NCI-H2227 (cell line): ENCODE data around the gene LMO1.

Experiments used
- DNase-seq: peaks from one replicate; lab custom pipeline; 2025; ENCODE audit not compliant: unreplicated experiment; lab: John Stamatoyannopoulos, UW

The LMO1 gene

DNA sequence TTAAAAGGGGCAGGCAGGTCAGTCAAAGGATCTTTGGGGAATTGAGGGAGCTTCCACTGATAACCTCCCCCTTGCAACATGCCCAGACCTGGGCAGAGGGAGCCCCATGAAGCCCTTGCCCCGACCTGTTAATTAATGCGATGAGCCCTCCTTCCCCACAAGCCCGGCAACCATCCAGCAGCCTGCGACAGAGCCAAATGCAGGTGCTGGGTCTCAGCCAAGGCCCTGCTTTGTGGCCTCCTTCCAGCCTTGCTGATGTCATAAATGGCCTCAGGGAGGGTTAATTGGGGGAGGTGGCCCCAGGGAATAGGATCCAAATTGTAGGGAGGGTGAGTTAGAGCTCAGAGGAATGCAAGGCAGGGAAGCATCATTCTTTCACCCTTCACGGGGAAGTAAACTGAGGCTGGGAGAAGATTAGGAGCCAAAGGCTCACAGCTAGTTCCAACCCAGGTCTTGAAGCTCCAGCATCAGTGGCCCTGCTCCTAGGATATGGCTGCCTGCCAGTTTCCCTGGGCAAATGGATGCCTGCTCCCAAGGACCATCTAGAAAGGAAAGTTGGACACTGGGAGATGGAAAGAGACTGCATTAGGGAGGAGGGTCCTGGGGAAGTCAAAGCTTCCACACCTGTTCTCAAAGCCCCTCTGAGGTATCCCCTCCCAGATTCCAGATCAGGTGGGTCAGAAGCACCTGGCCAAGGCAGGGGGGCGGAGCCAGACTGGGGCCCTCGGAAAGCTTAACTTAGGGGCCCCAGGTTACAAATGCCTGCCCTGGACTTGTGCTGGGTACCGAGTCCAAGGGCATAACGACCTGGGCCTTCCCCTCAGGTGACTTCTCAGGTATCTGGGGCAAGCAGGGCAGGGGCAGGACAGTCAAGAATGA is 34.1 kb downstream of the LMO1 start:
- DNase-seq = no peak

GRCh38 chr11:8228231-8228630 is 35.4 kb downstream of the LMO1 start:
- no peak for DNase-seq

- no peak for DNase-seq
Measured at GRCh38 chr11:8227156-8228152, 36.2 kb downstream of the LMO1 start.

GRCh38 chr11:8225589-8226036 is 38.1 kb downstream of the LMO1 start:
- DNase-seq = peak; percentile 86

DNA sequence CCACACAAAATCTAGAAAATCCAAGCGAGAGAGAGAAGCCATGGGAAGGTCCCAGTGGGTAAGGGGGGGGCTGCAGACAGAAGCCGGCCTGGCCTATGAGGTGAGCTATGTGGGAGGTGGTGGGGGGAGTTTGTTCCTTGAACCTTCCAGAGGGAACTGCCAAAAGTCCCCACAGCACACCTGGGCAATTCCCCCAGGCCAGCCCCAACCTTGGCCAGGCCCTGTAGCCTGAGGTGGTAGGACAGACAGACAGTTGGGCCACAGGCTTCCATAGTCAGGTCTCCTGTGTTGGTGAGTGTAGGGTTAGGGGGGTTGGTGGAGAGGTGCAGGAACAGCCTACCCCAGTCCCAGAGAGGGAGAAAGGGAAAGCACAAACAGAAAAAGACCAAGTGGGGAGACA is 39.0 kb downstream of the LMO1 start:
- DNase-seq = no peak

DNA sequence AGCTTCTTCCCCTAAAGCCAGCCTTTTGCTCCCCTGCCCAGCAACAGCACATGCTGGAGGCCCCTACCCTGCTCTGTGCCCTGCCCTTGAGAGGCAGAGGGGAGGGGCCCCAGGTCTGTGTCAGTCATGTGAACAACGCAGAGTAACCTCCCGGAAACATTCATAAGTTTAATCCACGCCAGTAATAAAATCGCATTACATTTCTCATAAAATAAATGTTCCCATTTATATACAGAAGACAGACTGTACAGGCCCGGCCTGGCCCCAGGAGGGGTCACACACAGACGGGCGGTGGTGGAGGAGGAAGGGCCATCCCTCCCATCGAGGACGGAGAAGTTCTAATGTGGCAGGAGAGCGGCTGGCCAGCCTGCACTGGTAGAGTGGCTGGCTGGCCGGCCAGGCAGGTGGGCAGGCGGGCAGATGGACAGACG is 39.5 kb downstream of the LMO1 start:
- no peak for DNase-seq

GRCh38 chr11:8223513-8223900 is 40.2 kb downstream of the LMO1 start:
- DNase-seq = no peak

- no peak for DNase-seq
Measured at GRCh38 chr11:8222820-8223512, 40.7 kb downstream of the LMO1 start.

GRCh38 chr11:8221917-8222495 is 41.7 kb downstream of the LMO1 start:
- DNase-seq = no peak

- no peak for DNase-seq
Measured at GRCh38 chr11:8221046-8221723, 42.5 kb downstream of the LMO1 start.

GRCh38 chr11:8220261-8221045 is 43.2 kb downstream of the LMO1 start:
- no peak for DNase-seq

GRCh38 chr11:8219257-8220021 is 44.2 kb downstream of the LMO1 start:
- peak; percentile 64 for DNase-seq

DNA sequence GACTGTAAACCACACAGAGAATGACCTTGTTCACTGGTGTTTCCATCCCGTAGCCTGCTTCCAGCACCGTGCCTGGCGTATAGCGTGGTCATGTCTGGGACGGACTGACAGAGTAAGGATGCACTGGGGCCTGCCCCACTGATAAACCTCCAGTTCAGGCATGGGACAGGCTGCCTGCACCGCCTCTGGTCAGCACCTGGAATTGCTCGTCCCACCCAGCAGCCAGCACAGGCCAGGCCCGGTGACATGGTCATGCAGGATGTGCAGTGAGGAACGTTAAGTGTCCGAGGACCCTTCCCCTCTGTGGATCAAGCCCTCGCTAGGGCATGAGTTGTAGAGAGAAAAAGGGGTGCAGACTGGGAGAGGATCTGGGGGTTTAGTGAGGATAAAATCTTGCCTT is 44.8 kb downstream of the LMO1 start:
- DNase-seq = no peak

DNA sequence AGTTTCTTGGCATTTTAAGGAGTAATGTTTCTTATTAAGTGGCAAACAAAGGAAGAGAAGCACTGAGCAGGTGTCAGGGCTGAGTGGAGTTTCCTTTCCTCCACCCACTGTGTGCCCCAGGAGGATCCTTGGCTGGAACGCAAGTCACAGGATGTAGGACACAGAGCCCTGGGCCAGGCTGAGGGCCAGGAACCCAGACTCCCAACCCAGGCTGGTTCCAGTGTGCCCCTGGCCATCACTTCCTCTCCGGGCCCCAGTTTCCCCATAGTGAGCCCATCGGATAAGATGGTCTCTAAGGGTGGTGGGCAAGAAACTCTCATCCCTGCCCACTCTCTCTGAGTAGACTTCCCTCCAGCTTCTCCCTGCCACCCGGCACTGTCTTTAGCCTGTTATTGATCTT is 45.3 kb downstream of the LMO1 start:
- DNase-seq = no peak

DNA sequence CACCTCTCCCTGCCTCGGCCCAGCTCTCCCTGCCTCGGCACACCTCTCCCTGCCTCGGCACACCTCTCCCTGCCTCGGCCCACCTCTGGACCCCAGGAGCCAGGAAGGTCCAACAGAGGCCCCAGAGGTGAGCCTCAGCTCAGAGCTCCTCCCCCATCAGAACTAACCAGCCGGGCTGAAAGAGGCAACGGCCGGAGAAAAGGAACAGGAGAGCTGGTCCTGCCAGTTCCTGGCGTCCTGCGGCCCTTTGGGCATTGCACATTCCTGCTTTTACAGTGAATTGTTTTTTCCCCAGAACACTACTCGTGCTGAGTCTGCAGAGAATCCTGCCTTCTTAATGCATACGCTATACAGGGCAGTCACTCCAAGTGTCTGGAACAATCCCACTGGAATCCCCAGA is 45.8 kb downstream of the LMO1 start:
- DNase-seq = no peak

DNA sequence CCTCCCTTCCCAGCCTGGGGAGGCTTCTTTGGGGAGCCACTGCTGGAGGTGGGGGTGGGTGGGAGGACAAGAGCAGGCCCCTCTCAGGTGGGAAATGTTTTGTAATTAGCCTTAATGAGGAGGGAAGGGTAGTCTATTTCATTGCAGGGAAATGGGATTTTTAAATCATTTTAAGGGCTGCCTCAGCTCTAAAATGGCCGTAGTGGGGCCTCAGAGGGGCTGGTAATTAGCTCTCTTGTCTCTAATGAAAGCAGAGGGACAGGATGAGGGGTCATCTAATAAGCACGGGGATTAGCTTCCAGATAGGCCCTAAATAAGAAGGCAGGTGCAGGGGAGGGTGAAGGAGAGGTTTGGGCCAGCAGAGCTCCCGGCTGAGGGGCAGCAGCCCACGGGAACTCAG is 46.5 kb downstream of the LMO1 start:
- no peak for DNase-seq

GRCh38 chr11:8213376-8213775 is 50.3 kb downstream of the LMO1 start:
- no peak for DNase-seq

GRCh38 chr11:8209208-8209807 is 54.4 kb downstream of the LMO1 start:
- DNase-seq = no peak
